GM12864 (cell line): Measurements from ENCODE around the gene GLI1.

Experiments
- DNase-seq: peaks from one replicate; pipeline ENCODE4 v3.0.0-alpha.2; 2011; ENCODE audit warnings: low read depth
- H3K4me3 ChIP-seq: 2 replicates; pipeline ENCODE4 v1.5.1; 2011; ENCODE audit warnings: mild to moderate bottlenecking, low read depth, low read length, control low read depth
- TF ChIP-seq, protein P1 (sequence below): IDR thresholded peaks from 2 replicates; pipeline ENCODE4 v1.5.1; 2011; ENCODE audit warnings: low read depth, mild to moderate bottlenecking, moderate library complexity, low read length, control low read depth, inconsistent platforms; ENCODE audit errors: missing control alignments

The GLI1 gene

DNA sequence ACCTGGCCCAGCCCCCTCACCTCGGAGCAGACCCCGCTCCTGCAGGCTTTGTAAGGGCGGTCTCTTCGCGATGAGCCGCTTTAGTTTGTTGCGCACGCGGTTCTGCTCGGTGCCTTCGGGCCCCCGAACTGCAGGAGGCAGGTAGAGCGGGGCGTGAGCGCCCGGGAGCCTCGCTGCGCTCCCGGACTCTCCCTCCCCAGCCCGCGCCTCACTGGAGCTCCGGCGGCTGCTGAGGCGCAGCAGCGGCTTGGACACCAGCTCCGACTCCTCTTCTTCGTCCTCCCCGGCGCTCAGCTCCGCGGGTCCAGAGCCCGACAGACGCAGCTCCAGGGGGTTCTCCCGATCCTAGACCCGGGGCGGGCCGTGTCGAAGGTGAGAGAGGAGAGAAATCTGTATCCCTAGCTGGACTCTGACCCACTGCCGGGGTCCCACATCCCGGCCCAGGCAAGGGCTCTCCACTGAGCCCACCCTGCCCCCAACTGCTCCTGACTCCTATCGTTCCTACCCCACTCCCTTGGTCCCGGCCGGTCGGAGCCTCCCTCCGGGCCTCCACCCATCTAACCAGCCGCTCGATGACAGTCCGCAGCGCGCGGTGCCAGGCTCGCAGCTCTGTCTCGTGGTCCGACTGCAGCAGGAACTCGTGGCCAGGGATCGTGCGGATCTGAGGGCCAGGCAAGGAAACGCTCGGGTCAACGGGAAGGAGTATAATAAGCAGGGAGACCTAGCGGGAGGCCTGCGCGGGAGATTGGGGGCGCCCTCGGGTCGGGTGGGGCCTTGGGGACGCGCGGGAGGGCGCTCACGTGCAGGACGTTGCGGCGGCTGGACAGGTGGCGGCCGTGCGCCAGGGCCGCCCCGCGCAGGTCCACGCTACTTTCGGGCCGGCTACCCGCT, 15.9 kb downstream of the GLI1 start:
- H3K4me3 ChIP-seq: peak overlapping the region; percentile 72
- TF ChIP-seq, protein P1, sequence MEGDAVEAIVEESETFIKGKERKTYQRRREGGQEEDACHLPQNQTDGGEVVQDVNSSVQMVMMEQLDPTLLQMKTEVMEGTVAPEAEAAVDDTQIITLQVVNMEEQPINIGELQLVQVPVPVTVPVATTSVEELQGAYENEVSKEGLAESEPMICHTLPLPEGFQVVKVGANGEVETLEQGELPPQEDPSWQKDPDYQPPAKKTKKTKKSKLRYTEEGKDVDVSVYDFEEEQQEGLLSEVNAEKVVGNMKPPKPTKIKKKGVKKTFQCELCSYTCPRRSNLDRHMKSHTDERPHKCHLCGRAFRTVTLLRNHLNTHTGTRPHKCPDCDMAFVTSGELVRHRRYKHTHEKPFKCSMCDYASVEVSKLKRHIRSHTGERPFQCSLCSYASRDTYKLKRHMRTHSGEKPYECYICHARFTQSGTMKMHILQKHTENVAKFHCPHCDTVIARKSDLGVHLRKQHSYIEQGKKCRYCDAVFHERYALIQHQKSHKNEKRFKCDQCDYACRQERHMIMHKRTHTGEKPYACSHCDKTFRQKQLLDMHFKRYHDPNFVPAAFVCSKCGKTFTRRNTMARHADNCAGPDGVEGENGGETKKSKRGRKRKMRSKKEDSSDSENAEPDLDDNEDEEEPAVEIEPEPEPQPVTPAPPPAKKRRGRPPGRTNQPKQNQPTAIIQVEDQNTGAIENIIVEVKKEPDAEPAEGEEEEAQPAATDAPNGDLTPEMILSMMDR: no peak
- no peak for DNase-seq

DNA sequence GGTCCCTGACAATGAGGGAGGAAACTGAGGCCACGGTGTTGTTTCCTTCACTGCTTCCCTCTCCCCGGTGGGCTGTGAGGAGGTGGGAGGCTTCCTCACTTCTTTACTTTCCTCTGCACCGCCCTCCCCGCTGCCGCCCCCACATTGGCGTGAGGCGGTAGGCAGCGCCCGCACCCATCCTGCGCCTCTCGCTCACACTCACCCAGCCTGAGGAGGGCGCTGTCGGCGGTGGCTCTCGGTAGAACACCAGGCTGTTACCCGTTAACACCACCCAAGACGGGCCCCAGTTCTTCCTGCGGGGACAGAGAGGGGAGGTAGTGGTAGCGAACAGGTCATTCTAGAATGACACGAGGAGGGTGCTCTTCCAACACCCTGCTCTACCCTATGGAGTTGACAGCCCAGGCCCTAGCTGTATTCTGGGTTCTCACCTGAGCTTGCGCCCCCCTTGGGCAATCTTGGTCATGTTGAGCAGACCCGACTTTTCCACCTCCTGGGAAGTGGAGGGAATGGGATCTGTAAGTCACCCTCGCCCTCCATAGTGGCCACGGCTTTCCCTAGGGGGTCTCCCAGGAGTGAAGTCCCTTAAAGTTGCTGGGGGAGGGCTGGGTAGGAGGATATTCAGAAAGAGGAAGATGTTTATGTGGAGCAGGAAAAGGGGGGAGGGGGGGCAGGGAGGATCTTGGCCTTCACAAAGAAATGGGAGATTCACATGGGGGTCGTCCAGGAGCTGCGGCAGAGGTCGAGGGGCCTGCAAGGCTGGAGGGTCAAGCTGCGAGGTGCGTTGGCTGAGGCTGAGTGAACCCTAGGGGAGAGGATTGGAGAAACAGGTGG, 16.8 kb downstream of the GLI1 start:
- TF ChIP-seq, protein P1: peak; percentile 73
- H3K4me3 ChIP-seq: peak overlapping the region; percentile 72
- no peak for DNase-seq

DNA sequence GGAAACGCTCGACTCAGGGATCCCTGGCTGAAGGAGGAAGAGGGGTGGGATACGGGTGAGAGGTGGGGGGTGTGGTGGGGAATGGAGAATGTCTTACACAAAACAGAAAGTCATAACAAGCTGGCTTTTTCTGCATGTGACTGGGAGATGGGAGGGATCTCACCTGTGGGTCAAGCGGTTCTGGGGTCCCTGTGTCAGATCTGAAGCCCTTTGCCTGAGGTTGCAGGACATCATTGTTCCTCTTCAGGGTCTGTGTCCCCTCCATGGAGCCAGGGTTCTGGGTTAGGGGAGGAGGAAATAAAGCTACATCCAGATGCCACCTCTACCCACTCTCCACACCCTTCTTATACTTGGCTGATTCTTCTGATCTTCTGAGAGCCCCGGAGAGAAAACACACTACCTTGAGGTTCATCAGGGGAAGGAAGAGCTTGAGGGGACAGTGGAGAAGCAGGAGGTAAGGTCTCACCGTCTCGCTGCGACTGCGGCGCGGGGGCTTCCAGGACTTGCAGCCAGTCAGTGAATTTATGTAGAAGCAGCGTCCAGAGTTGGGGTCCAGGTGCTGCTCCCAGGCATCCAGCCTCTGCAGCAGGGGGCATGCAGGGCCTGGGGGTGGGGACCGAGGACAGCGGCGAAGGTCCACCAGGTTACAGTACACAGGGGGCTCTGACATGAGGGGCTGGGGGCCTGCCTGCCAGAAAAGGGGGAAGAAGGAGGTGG, 17.6 kb downstream of the GLI1 start:
- DNase-seq: no peak
- peak overlapping the region; percentile 72 for H3K4me3 ChIP-seq

DNA sequence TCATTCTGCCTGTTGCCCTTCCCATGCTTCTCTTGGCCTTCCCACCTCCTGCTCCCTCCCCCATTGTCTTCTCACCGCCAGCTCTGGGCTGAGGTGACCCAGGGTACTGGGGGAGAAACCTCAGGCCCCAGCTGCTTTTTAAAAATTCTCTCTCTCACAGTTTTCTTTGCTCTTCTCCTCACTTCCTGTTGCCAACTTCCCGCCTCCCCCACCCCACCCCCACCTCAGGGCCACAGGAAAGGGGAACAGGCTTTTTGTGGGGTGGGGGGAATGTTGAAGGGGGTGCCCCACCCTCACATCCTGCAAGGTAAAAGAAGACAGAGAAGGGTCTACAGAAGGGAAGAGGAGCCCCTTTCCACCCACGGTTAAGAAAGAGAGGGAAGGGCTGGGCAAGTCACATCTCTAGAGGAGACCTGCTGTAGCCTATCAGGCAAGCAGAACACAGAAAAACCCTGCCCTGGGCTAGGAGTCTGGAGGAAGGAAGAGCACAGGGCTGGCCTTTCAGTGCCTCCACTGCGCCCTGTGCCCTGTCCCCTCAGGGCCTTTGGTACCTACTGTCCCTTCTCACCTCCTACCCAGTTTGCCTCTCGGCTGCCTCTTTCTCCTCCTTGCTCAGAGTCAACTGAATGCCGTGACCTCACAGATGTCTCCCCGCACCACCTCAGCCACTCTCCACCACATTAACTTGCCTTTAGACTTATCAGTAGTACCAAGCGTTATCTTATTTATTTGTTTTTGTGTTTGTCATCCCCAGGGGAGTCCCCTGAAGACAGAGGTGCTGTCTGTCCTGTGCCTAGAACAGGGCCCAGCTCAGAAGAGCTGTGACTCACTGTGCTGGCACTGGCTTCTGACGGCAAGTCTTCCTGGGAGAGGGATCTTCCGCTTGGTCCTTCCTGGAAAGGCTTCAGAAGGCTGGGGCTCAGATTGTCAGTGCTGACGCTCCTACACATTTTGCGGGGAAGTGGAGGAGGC, 18.4 kb downstream of the GLI1 start:
- H3K4me3 ChIP-seq: peak overlapping the region; percentile 72
- DNase-seq: no peak
- TF ChIP-seq, protein P1: no peak

More for the DNA sequence above, 17.6 kb downstream of the GLI1 start:
- TF ChIP-seq, protein P1: no peak

DNA sequence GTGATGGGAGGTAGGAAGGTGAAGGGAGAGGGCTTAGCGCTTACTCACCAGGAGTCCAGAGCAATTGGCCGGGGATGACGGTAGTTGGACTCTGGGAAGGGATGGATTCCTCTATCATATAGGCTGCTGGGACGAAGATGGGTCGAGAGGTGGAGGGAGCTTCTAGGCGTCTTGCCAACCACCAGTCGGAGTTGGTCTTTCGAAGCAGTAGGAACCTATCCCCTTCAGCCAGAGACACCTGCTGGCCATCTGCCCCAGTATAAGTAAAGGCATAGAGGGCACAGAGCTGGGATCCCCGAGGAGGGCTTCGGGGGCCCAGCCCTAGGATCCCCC, 19.4 kb downstream of the GLI1 start:
- TF ChIP-seq, protein P1: no peak
- peak overlapping the region; percentile 72 for H3K4me3 ChIP-seq
- no peak for DNase-seq

DNA sequence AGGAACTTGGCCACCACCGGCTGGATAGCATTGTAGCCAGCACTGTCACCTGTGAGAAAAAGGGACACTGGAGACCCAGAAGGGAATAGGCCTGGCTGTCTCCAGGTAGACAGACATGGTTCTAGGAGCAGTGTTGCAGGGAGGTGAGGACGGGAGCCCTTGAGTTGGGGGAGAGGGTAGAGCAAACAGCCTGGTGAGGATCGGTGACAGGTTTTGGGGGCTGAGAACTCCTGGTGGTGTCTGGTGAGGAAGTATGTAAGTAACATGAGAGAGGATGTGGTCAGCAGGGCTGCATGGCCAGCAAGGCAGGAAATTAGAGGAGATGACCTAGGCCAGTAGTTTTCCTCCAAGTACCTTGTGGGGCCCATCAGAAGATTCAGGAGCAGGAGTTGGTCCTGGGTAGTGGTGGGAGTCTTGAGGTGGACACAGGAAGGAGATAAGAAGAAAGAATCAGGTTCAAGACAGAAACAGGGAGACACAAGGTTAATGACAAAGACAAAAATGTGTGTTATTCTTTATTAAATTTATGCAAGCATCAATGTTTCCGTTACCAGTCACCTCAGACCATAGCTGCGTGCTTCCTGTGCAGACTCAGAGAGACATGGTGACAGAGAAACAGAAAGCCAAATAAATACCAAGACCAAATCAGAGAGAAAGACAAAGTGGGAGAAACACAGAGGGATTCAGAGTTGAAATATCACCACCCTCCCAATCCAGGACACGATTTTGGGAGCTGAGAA, 20.0 kb downstream of the GLI1 start, which contains the start of gene ARHGAP9:
ARHGAP9 (minus strand) TSS at position 491 of the 740 bp plus-strand sequence; CDS start at position 31, 460 bp downstream.
- TF ChIP-seq, protein P1: no peak
- peak within 1 kb of the TSS; percentile 72 for H3K4me3 ChIP-seq
- DNase-seq: no peak
